Caco-2 (cell line): ENCODE data around the gene NFASC. TPM values are rescaled to one million over a fixed set of nuclear protein-coding genes. Genes with fewer than 3 reads are reported as not detected.

Source experiments
- BruUV-seq: library from RNA; stranded (reverse); fragments of 400-500 nt; replicated peaks from 2 replicates; lab custom pipeline; 2021; lab: Mats Ljungman, UMichigan
- CTCF ChIA-PET: fragments of 300-600 bp; sonication (Branson Sonifier 250); formaldehyde crosslinking; loops from one replicate; lab custom pipeline; 2022; ENCODE audit warnings: antibody characterized with exemption; lab: Charles Lee
- POLR2A ChIA-PET: fragments of 300-600 bp; sonication (Branson Sonifier 250); formaldehyde crosslinking; loops from one replicate; lab custom pipeline; 2022; ENCODE audit warnings: antibody characterized with exemption; lab: Charles Lee
- DNase-seq, 2 experiments: peaks; one replicate each; pipeline versions ENCODE4 v3.0.0 to v3.0.0-alpha.2; 2020 to 2022
- H3K27me3 ChIP-seq: replicated peaks from 2 replicates; pipeline ENCODE4 v1.6.0; 2011; ENCODE audit warnings: low read length; ENCODE audit not compliant: control insufficient read depth, insufficient read depth
- H3K36me3 ChIP-seq: 2 replicates; pipeline ENCODE4 v1.5.1; 2011; ENCODE audit warnings: low read length; ENCODE audit not compliant: control insufficient read depth, insufficient read depth
- H3K4me1 ChIP-seq: fragments of 250-450 bp; sonication (Bioruptor Pico); 2 replicates; pipeline ENCODE4 v1.5.1; 2020; ENCODE audit warnings: mild to moderate bottlenecking
- H3K4me3 ChIP-seq: 2 replicates; pipeline ENCODE4 v1.5.1; 2011; ENCODE audit warnings: low read depth, mild to moderate bottlenecking, control low read depth, low read length
- H3K9me3 ChIP-seq: fragments of 250-450 bp; sonication (Bioruptor Pico); 2 replicates; pipeline ENCODE4 v1.5.1; 2020; ENCODE audit warnings: mild to moderate bottlenecking, moderate library complexity
- H3K27ac Mint-ChIP-seq: one replicate; pipeline ENCODE4 v1.8.0; 2022; ENCODE audit warnings: mixed read lengths; ENCODE audit not compliant: unreplicated experiment
- H3K27me3 Mint-ChIP-seq: one replicate; pipeline ENCODE4 v1.8.0; 2022; ENCODE audit warnings: mixed read lengths; ENCODE audit not compliant: insufficient read depth, unreplicated experiment
- H3K36me3 Mint-ChIP-seq: one replicate; pipeline ENCODE4 v1.8.0; 2022; ENCODE audit warnings: mild to moderate bottlenecking, mixed read lengths; ENCODE audit not compliant: insufficient read depth, unreplicated experiment
- H3K4me1 Mint-ChIP-seq: one replicate; pipeline ENCODE4 v1.8.0; 2022; ENCODE audit warnings: low read depth, mixed read lengths; ENCODE audit not compliant: unreplicated experiment
- H3K4me3 Mint-ChIP-seq: one replicate; pipeline ENCODE4 v1.8.0; 2022; ENCODE audit warnings: mild to moderate bottlenecking, moderate library complexity, mixed read lengths; ENCODE audit not compliant: unreplicated experiment
- H3K9me3 Mint-ChIP-seq: one replicate; pipeline ENCODE4 v1.8.0; 2022; ENCODE audit warnings: mixed read lengths; ENCODE audit not compliant: unreplicated experiment
- CTCF ChIP-seq, 2 experiments: fragments of 200-600 bp in 1 of 2; IDR thresholded peaks; 1 replicate in 1 of 2; 2 replicates in 1 of 2; pipeline versions ENCODE4 v1.5.1 to v1.8.0; 2011 to 2022; ENCODE audit warnings: antibody characterized with exemption in 1 of 2, control low read depth in 1 of 2, inconsistent platforms in 1 of 2, low read depth in 1 of 2, low read length in 1 of 2, mild to moderate bottlenecking in 1 of 2, moderate library complexity in 1 of 2; ENCODE audit not compliant: insufficient read depth in 1 of 2, severe bottlenecking in 1 of 2, unreplicated experiment in 1 of 2
- intact Hi-C: fragments of 100-400 bp; cut with micrococcal nuclease; formaldehyde crosslinking; loops from one replicate; pipeline ENCODE4 v1.10.0; 2022; ENCODE audit not compliant: unreplicated experiment
- total RNA-seq: library from RNA; stranded (reverse); gene quantifications from 2 replicates; pipeline ENCODE4 v1.2.3, GENCODE V29; 2022

Gene NFASC
- total RNA-seq, 1 experiment from 2014 or later: 1.3 TPM

- Mint-ChIP-seq H3K27ac (no peak overlapping the region), H3K4me1 (no peaks in the 10 kb centered on the region), H3K27me3 (peaks cover 3% of the 10 kb centered on the region), H3K9me3 (no peaks in the 10 kb centered on the region), H3K4me3 (no peak overlapping the region), H3K36me3 (no peaks in the 10 kb centered on the region)
- BruUV-seq: no TSS peak
- ChIA-PET CTCF (no interaction called here), POLR2A (no interaction called here)
- Histone ChIP-seq H3K4me1 (peaks cover 6% of the 10 kb centered on the region; the same call in 1 of the 2 replicates), H3K4me3 (no peak overlapping the region), H3K27me3 (no peaks in the 10 kb centered on the region), H3K36me3 (no peaks in the 10 kb centered on the region; the same call in 1 of the 2 replicates), H3K9me3 (no peaks in the 10 kb centered on the region)
- intact Hi-C loops: no loop called here
- DNase-seq: no peak
- no peak for TF ChIP-seq CTCF (IDR thresholded peaks at IDR 0.05; ENCODE audit: insufficient read depth in 1 of 2, low read depth in 1 of 2, low read length in 1 of 2, severe bottlenecking in 1 of 2, unreplicated experiment in 1 of 2)
These were observed 187.3 kb downstream of the NFASC start for GRCh38 chr1:205057808-205058575.

- DNase-seq: no peak
- H3K36me3 ChIP-seq: no peaks in the 10 kb centered on the region; the same call in 1 of the 2 replicates
- BruUV-seq: no TSS peak
- Mint-ChIP-seq H3K4me3 (no peak overlapping the region), H3K9me3 (no peaks in the 10 kb centered on the region), H3K27me3 (peaks cover 3% of the 10 kb centered on the region), H3K36me3 (no peaks in the 10 kb centered on the region), H3K27ac (no peak overlapping the region), H3K4me1 (no peaks in the 10 kb centered on the region)
- ChIA-PET POLR2A (no interaction called here), CTCF (interaction anchor here (3.6 kb wide), 1 partner anchor 71 kb away, joined by 191 read pairs; no protein-coding TSS in a partner anchor)
- intact Hi-C loops: no loop called here
- H3K9me3 ChIP-seq: no peaks in the 10 kb centered on the region
- H3K27me3 ChIP-seq: no peaks in the 10 kb centered on the region
- TF ChIP-seq CTCF (IDR thresholded peaks at IDR 0.05; ENCODE audit: insufficient read depth in 1 of 2, low read depth in 1 of 2, low read length in 1 of 2, severe bottlenecking in 1 of 2, unreplicated experiment in 1 of 2): no peak
- no peak overlapping the region for H3K4me3 ChIP-seq
- H3K4me1 ChIP-seq: peaks cover 6% of the 10 kb centered on the region; the same call in 1 of the 2 replicates
These were observed 188.2 kb downstream of the NFASC start for GRCh38 chr1:205058853-205059252.

GRCh38 chr1:205059660-205060059, 189.0 kb downstream of the NFASC start:
- Mint-ChIP-seq H3K27ac (no peak overlapping the region), H3K4me3 (no peak overlapping the region), H3K36me3 (no peaks in the 10 kb centered on the region), H3K27me3 (peaks cover 3% of the 10 kb centered on the region), H3K4me1 (no peaks in the 10 kb centered on the region), H3K9me3 (no peaks in the 10 kb centered on the region)
- no TSS peak for BruUV-seq
- no peaks in the 10 kb centered on the region for H3K27me3 ChIP-seq
- no peak for DNase-seq
- intact Hi-C loops: no loop called here
- H3K4me1 ChIP-seq: peaks cover 6% of the 10 kb centered on the region; the same call in 1 of the 2 replicates
- H3K36me3 ChIP-seq: no peaks in the 10 kb centered on the region; the same call in 1 of the 2 replicates
- ChIA-PET CTCF (interaction anchor here (3.6 kb wide), 1 partner anchor 71 kb away, joined by 191 read pairs; no protein-coding TSS in a partner anchor), POLR2A (no interaction called here)
- H3K4me3 ChIP-seq: no peak overlapping the region
- no peaks in the 10 kb centered on the region for H3K9me3 ChIP-seq
- TF ChIP-seq CTCF (IDR thresholded peaks at IDR 0.05; ENCODE audit: insufficient read depth in 1 of 2, low read depth in 1 of 2, low read length in 1 of 2, severe bottlenecking in 1 of 2, unreplicated experiment in 1 of 2): no peak
